Type B pancreatic cell (in vitro differentiated cells): ENCODE measurements around the gene DIP2B. TPM values are rescaled to one million over a fixed set of nuclear protein-coding genes. Genes with fewer than 3 reads are reported as not detected.

Source experiments
- DNase-seq: peaks from one replicate; pipeline ENCODE4 v3.0.0; 2021; ENCODE audit warnings: mixed read lengths; ENCODE audit not compliant: unreplicated experiment; ENCODE audit errors: extremely low spot score
- H3K27ac Mint-ChIP-seq: 2 replicates; pipeline ENCODE4 v1.8.0; 2021; ENCODE audit warnings: mild to moderate bottlenecking, mixed read lengths
- H3K27me3 Mint-ChIP-seq: 2 replicates; pipeline ENCODE4 v1.8.0; 2021; ENCODE audit warnings: mixed read lengths
- H3K36me3 Mint-ChIP-seq: 2 replicates; pipeline ENCODE4 v1.8.0; 2021; ENCODE audit warnings: mixed read lengths
- H3K4me1 Mint-ChIP-seq: one replicate; pipeline ENCODE4 v1.8.0; 2021; ENCODE audit warnings: mixed read lengths; ENCODE audit not compliant: unreplicated experiment
- H3K4me3 Mint-ChIP-seq: 2 replicates; pipeline ENCODE4 v1.8.0; 2021; ENCODE audit warnings: mild to moderate bottlenecking, mixed read lengths
- H3K9me3 Mint-ChIP-seq: 2 replicates; pipeline ENCODE4 v1.8.0; 2021; ENCODE audit warnings: mixed read lengths
- total RNA-seq: library from RNA; stranded (reverse); gene quantifications from 2 replicates; pipeline ENCODE4 v1.2.1, GENCODE V29; 2021; ENCODE audit warnings: low replicate concordance
- TF ChIP-seq, protein P1 (sequence below): fragments of 200-600 bp; sonication (generic); conservative IDR thresholded peaks from 2 replicates; pipeline ENCODE4 v1.5.0; 2021; ENCODE audit warnings: antibody characterized with exemption, mild to moderate bottlenecking

DIP2B gene
- total RNA-seq, 1 donor from 2014 or later: 27.2 TPM

GRCh38 chr12:50788561-50788960 is 283.8 kb downstream of the DIP2B start:
- Mint-ChIP-seq H3K4me1 (no peaks in the 10 kb centered on the region), H3K27me3 (no peaks in the 10 kb centered on the region), H3K36me3 (peaks cover 42% of the 10 kb centered on the region), H3K27ac (peak overlapping the region; percentile 94), H3K9me3 (peaks cover 15% of the 10 kb centered on the region), H3K4me3 (peak overlapping the region; percentile 53)
- DNase-seq: no peak
- TF ChIP-seq, protein P1, sequence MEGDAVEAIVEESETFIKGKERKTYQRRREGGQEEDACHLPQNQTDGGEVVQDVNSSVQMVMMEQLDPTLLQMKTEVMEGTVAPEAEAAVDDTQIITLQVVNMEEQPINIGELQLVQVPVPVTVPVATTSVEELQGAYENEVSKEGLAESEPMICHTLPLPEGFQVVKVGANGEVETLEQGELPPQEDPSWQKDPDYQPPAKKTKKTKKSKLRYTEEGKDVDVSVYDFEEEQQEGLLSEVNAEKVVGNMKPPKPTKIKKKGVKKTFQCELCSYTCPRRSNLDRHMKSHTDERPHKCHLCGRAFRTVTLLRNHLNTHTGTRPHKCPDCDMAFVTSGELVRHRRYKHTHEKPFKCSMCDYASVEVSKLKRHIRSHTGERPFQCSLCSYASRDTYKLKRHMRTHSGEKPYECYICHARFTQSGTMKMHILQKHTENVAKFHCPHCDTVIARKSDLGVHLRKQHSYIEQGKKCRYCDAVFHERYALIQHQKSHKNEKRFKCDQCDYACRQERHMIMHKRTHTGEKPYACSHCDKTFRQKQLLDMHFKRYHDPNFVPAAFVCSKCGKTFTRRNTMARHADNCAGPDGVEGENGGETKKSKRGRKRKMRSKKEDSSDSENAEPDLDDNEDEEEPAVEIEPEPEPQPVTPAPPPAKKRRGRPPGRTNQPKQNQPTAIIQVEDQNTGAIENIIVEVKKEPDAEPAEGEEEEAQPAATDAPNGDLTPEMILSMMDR: no peak

DNA sequence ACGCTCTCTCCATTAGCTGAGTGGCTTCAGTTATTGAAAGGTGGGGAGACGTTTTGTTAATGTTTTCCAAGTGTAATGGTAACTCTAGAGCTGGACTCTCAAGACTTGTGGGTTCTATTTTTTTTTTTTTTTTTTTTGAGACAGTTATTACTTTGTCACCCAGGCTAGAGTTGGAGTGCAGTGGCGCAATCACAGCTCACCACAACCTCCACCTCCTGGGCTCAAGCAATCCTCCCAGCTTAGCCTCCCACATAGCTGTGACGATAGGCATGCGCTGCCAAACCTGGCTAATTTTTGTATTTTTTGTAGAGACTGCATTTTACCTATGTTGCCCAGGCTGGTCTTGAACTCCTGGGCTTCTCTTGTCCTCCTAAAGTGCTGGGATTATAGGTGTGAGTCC is 285.3 kb downstream of the DIP2B start:
- no peak for DNase-seq

More for the DNA sequence above, 285.3 kb downstream of the DIP2B start:
- Mint-ChIP-seq H3K27me3 (no peaks in the 10 kb centered on the region), H3K27ac (no peak overlapping the region), H3K4me1 (no peaks in the 10 kb centered on the region), H3K4me3 (no peak overlapping the region), H3K36me3 (peaks cover 37% of the 10 kb centered on the region), H3K9me3 (peaks cover 15% of the 10 kb centered on the region)
- TF ChIP-seq, protein P1: no peak

Other genes with a start within 250 kb of the DIP2B start
- gene LIMA1, start 221.5 kb upstream of the DIP2B start, total RNA-seq: 54.4 and 91.9 TPM in 2 replicates
- gene FAM186A, start 108.4 kb upstream of the DIP2B start, total RNA-seq: not detected in 2 replicates
- gene LARP4, start 104.1 kb upstream of the DIP2B start, total RNA-seq: 50.5 and 55.3 TPM in 2 replicates